Body of pancreas (tissue), 4 donors: ENCODE measurements around the gene PKD1L1. TPM values are rescaled to one million over a fixed set of nuclear protein-coding genes. Genes with fewer than 3 reads are reported as not detected.

Experiments
- ATAC-seq: fragments of 150-250 bp; one replicate; pipeline ENCODE4 v1.9.1; 2016
- DNase-seq, 4 donors: peaks; one replicate each; pipeline ENCODE4 v3.0.0-alpha.2; 2019
- H3K27ac ChIP-seq, 4 donors: fragments of 200-600 bp; sonication (generic); 1 replicate in 3 of 4; 2 replicates in 1 of 4; pipeline versions ENCODE4 v1.5.1 to v1.6.1; 2016 to 2019; ENCODE audit warnings: mild to moderate bottlenecking in 1 of 4, mixed read lengths in 1 of 4, moderate library complexity in 1 of 4
- H3K27me3 ChIP-seq, 2 donors: fragments of 200-600 bp; sonication (generic); one replicate each; pipeline ENCODE4 v1.6.0; 2016; ENCODE audit warnings: mild to moderate bottlenecking in 1 of 2
- H3K36me3 ChIP-seq, 2 donors: fragments of 200-600 bp; sonication (generic); replicated peaks in 1 of 2; 2 replicates each; pipeline ENCODE4 v1.5.1; 2016; ENCODE audit warnings: low read depth in 2 of 2; ENCODE audit not compliant: insufficient read depth in 1 of 2
- H3K4me1 ChIP-seq: fragments of 200-600 bp; sonication (generic); one replicate; pipeline ENCODE4 v1.6.0; 2016
- H3K4me3 ChIP-seq, 2 donors: fragments of 200-600 bp; sonication (generic); 1 replicate in 1 of 2; 2 replicates in 1 of 2; pipeline ENCODE4 v1.5.1; 2016 to 2019
- H3K9me3 ChIP-seq, 3 donors: fragments of 200-600 bp; sonication (generic); 1 replicate in 2 of 3; 2 replicates in 1 of 3; pipeline ENCODE4 v1.5.1; 2016
- CTCF ChIP-seq, 7 experiments: fragments of 450-650 bp in 4 of 7; fragments of 200-600 bp in 3 of 7; sonication (generic) in 3 of 7; IDR thresholded peaks; one replicate each; pipeline ENCODE4 v1.5.1; 2016 to 2019; ENCODE audit warnings: antibody characterized with exemption in 7 of 7
- POLR2A ChIP-seq, 3 donors: fragments of 450-650 bp; IDR thresholded peaks; one replicate each; pipeline ENCODE4 v1.6.1; 2016; ENCODE audit warnings: antibody characterized with exemption in 3 of 3, mild to moderate bottlenecking in 2 of 3
- WGBS, 2 donors: methylation state at CpG; one replicate each; pipeline ENCODE4 v1.1.5; 2017; 5-methylcytosine and 5-hydroxymethylcytosine counted together
- intact Hi-C: fragments of 100-400 bp; cut with DNase I; formaldehyde crosslinking; loops from one replicate; pipeline ENCODE4 v1.15.1; 2023
- total RNA-seq, 2 donors: library from RNA; depleted of rRNA; stranded (reverse); fragments of >200 nt; gene quantifications; one replicate each; pipeline ENCODE4 v1.1.0, GENCODE V29; 2016

The PKD1L1 gene
- total RNA-seq, 2 donors from 2014 or later, result 0.26 to 4.0 TPM

GRCh38 chr7:47837826-47838225 is 110.4 kb downstream of the PKD1L1 start:
- intact Hi-C loops, result no loop called here
- 87 to 91% methylated on average over 8 of the region's 8 CpGs for WGBS, 2 donors
- no peak overlapping the region for H3K4me3 ChIP-seq
- H3K36me3 ChIP-seq, result no peaks in the 10 kb centered on the region
- no peaks in the 10 kb centered on the region for H3K27me3 ChIP-seq
- no peak for DNase-seq
- H3K9me3 ChIP-seq, result no peaks in the 10 kb centered on the region
- no peak for ATAC-seq
- H3K4me1 ChIP-seq, result no peaks in the 10 kb centered on the region
- TF ChIP-seq CTCF (IDR thresholded peaks at IDR 0.05) (no peak), POLR2A (IDR thresholded peaks at IDR 0.05) (no peak)
- no peak overlapping the region for H3K27ac ChIP-seq

- no peaks in the 10 kb centered on the region for H3K27me3 ChIP-seq
- DNase-seq (no peak), ATAC-seq (no peak)
- no peak overlapping the region for H3K4me3 ChIP-seq
- TF ChIP-seq CTCF (IDR thresholded peaks at IDR 0.05) (no peak), POLR2A (IDR thresholded peaks at IDR 0.05) (no peak)
- intact Hi-C loops, result no loop called here
- H3K27ac ChIP-seq, result no peak overlapping the region
- WGBS, 2 donors, result 85 to 88% methylated on average over 17 to 19 of the region's 19 CpGs
- no peaks in the 10 kb centered on the region for H3K36me3 ChIP-seq
- no peaks in the 10 kb centered on the region for H3K9me3 ChIP-seq
- H3K4me1 ChIP-seq, result no peaks in the 10 kb centered on the region
Observed at GRCh38 chr7:47836503-47837202, 111.6 kb downstream of the PKD1L1 start.

- H3K4me1 ChIP-seq, result no peaks in the 10 kb centered on the region
- ATAC-seq, result no peak
- no peak overlapping the region for H3K4me3 ChIP-seq
- WGBS, 2 donors, result 76 to 85% methylated on average over 11 of the region's 11 CpGs
- no peaks in the 10 kb centered on the region for H3K9me3 ChIP-seq
- TF ChIP-seq CTCF (IDR thresholded peaks at IDR 0.05), result no peak
- no peak for TF ChIP-seq POLR2A (IDR thresholded peaks at IDR 0.05)
- no peak overlapping the region for H3K27ac ChIP-seq
- intact Hi-C loops, result no loop called here
- DNase-seq, result no peak
- no peaks in the 10 kb centered on the region for H3K36me3 ChIP-seq
- no peaks in the 10 kb centered on the region for H3K27me3 ChIP-seq
Observed at GRCh38 chr7:47836080-47836479, 112.2 kb downstream of the PKD1L1 start.

GRCh38 chr7:47833211-47833610 is 115.1 kb downstream of the PKD1L1 start:
- ATAC-seq (no peak), DNase-seq (no peak)
- H3K27me3 ChIP-seq, result no peaks in the 10 kb centered on the region
- H3K4me3 ChIP-seq, result no peak overlapping the region
- H3K4me1 ChIP-seq, result peaks cover 7% of the 10 kb centered on the region
- no peaks in the 10 kb centered on the region for H3K36me3 ChIP-seq
- no peak overlapping the region for H3K27ac ChIP-seq
- WGBS, 2 donors, result 88 to 90% methylated on average over 2 to 7 of the region's 8 CpGs
- no peak for TF ChIP-seq CTCF (IDR thresholded peaks at IDR 0.05)
- no peak for TF ChIP-seq POLR2A (IDR thresholded peaks at IDR 0.05)
- intact Hi-C loops, result no loop called here
- no peaks in the 10 kb centered on the region for H3K9me3 ChIP-seq

- no peak overlapping the region for H3K27ac ChIP-seq
- intact Hi-C loops, result no loop called here
- TF ChIP-seq CTCF (IDR thresholded peaks at IDR 0.05), result no peak
- no peak for TF ChIP-seq POLR2A (IDR thresholded peaks at IDR 0.05)
- DNase-seq (no peak), ATAC-seq (no peak)
- H3K4me1 ChIP-seq, result peaks cover 14% of the 10 kb centered on the region
- no peak overlapping the region for H3K4me3 ChIP-seq
- WGBS, 2 donors, result 83 to 93% methylated on average over 3 to 10 of the region's 10 CpGs
- H3K9me3 ChIP-seq, result no peaks in the 10 kb centered on the region
- H3K36me3 ChIP-seq, result no peaks in the 10 kb centered on the region
- no peaks in the 10 kb centered on the region for H3K27me3 ChIP-seq
Observed at GRCh38 chr7:47832105-47832715, 116.1 kb downstream of the PKD1L1 start.
